Upper lobe of right lung (tissue), 1 donor: ENCODE measurements around the gene FTL. TPM values are rescaled to one million over a fixed set of nuclear protein-coding genes. Genes with fewer than 3 reads are reported as not detected.

Experiments
- ATAC-seq: fragments of 200-7000 bp; cut with Tn5 transposase; one replicate; pipeline ENCODE4 v1.9.1; 2020; ENCODE audit warnings: mild to moderate bottlenecking, moderate library complexity
- DNase-seq: peaks from one replicate; pipeline ENCODE4 v3.0.0-alpha.2; 2020
- H3K27ac ChIP-seq: fragments of 200-600 bp; one replicate; pipeline ENCODE4 v1.8.0; 2022
- H3K27me3 ChIP-seq: fragments of 200-600 bp; one replicate; pipeline ENCODE4 v1.8.0; 2022; ENCODE audit warnings: mild to moderate bottlenecking
- H3K36me3 ChIP-seq: fragments of 200-600 bp; one replicate; pipeline ENCODE4 v1.8.0; 2022
- H3K4me1 ChIP-seq: fragments of 200-600 bp; one replicate; pipeline ENCODE4 v1.8.0; 2022
- H3K4me3 ChIP-seq: fragments of 200-600 bp; one replicate; pipeline ENCODE4 v1.8.0; 2022; ENCODE audit warnings: mild to moderate bottlenecking
- H3K9me3 ChIP-seq: fragments of 200-600 bp; one replicate; pipeline ENCODE4 v1.8.0; 2022
- intact Hi-C: fragments of 100-400 bp; cut with DNase I; formaldehyde crosslinking; loops from one replicate; pipeline ENCODE4 v1.11.0; 2022
- total RNA-seq: library from RNA; stranded (reverse); fragmentation: NEBNext Ultra II Directional; extraction: Animal tissue kit (Norgen Biotek cat#: 25700); gene quantifications from one replicate; pipeline ENCODE4 v1.2.1, GENCODE V29; 2021
- TF ChIP-seq, protein P1 (sequence below): fragments of 200-600 bp; IDR thresholded peaks from one replicate; pipeline ENCODE4 v1.8.0; 2022; ENCODE audit warnings: antibody characterized with exemption
- donor health status: DM: no; HTN: yes; CAD: no; lungs with severe emphysema.

The FTL gene
- total RNA-seq, 1 donor from 2014 or later: 7,346 TPM

DNA sequence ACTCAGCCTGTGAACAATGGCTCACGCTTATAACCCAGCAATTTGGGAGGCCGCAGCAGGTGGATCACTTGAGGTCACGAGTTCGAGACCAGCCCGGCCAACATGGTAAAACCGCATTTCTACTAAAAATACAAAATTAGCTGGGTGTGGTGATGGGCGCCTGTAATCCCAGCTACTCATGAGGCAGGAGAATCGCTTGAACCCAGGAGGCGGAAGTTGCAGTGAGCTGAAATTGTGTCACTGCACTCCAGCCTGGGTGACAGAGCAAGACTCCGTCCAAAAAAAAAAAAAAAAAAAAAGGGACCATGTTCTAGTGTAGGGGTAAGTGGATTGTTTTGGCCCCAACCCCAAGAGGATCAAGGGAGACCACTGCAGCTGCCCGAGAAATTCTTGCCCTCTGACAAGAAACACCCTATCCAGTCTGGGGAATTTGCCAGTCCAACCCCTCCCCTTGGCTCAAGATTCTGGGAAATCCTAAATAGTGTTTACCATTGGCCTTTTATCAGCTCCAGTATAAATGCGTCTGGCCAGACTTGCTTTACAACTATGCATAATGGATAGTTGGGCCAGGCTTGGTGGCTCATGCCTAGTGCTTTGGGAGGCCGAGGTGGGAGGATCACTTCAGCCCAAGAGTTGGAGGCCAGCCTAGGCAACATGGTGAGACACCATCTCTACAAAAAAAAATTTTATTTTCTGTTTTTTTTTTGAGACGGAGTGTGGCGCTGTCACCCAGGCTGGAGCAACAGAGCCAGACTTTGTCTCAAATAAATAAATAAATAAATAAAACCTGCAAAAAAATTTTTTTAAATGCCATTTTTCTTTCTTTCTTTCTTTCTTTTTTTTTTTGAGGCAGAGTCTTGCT is 36.7 kb upstream of the FTL start:
- intact Hi-C loops: no loop called here
- H3K27me3 ChIP-seq: no peaks in the 10 kb centered on the region
- H3K36me3 ChIP-seq: no peaks in the 10 kb centered on the region
- ATAC-seq (peak; percentile 63), DNase-seq (peak; percentile 68)
- H3K4me3 ChIP-seq: no peak overlapping the region
- TF ChIP-seq, protein P1, sequence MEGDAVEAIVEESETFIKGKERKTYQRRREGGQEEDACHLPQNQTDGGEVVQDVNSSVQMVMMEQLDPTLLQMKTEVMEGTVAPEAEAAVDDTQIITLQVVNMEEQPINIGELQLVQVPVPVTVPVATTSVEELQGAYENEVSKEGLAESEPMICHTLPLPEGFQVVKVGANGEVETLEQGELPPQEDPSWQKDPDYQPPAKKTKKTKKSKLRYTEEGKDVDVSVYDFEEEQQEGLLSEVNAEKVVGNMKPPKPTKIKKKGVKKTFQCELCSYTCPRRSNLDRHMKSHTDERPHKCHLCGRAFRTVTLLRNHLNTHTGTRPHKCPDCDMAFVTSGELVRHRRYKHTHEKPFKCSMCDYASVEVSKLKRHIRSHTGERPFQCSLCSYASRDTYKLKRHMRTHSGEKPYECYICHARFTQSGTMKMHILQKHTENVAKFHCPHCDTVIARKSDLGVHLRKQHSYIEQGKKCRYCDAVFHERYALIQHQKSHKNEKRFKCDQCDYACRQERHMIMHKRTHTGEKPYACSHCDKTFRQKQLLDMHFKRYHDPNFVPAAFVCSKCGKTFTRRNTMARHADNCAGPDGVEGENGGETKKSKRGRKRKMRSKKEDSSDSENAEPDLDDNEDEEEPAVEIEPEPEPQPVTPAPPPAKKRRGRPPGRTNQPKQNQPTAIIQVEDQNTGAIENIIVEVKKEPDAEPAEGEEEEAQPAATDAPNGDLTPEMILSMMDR: no peak
- peak overlapping the region; percentile 74 for H3K27ac ChIP-seq
- peaks cover 11% of the 10 kb centered on the region for H3K4me1 ChIP-seq
- H3K9me3 ChIP-seq: no peaks in the 10 kb centered on the region

DNA sequence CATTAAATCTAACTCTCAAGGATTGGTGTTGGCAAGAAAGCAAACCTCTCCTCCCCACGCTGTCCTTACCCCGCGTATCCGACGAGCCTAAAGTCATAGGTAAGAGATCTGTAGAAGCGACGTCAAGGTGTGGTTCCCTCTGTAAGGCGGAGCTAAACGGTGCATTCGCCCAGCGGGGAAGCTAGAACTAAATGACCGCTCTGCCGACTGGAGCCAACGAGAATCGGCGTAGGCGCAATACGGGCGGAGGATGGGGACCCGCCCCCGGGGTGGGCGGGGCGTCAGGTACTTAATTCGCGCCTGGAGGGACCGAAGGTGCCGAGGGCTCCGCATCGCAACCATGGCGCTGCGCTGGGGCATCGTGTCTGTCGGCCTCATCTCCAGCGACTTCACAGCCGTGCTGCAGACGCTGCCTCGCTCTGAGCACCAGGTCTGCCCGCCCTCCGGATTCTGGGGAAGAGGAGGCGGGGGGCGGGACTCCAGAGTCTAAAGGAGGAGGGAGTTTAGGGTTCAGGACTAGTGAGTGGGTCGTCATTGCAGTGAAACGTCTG is 31.7 kb upstream of the FTL start, which contains the start of gene DHDH:
Gene DHDH, plus strand, starts transcription at position 318 of the 551 bp plus-strand sequence. Its CDS starts 23 bp downstream, at position 341.
- H3K27ac ChIP-seq: peak within 1 kb of the TSS; percentile 28
- ATAC-seq: peak; percentile 96
- intact Hi-C loops: no loop called here
- TF ChIP-seq, protein P1: no peak
- H3K9me3 ChIP-seq: no peaks in the 10 kb centered on the region
- DNase-seq: peak; percentile 95
- no peaks in the 10 kb centered on the region for H3K36me3 ChIP-seq
- peaks cover 10% of the 10 kb centered on the region for H3K4me1 ChIP-seq
- peak within 1 kb of the TSS; percentile 57 for H3K4me3 ChIP-seq
- no peaks in the 10 kb centered on the region for H3K27me3 ChIP-seq

DNA sequence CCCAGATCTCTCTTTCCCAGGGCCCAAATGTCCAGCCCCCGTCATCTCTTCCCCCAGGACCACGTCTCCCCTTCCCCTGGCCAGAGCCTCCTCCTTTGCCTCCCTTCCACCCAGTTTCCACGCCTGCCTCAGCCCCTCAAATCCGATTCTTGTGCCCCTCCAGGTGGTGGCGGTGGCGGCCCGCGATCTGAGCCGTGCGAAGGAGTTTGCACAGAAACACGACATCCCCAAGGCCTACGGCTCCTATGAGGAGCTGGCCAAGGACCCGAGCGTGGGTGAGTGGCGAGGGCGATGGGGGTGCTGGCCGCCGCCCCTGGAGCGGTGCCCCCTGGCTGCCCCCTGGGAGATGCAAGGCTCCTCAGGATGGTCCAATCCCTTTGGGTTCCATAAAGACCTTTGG is 30.3 kb upstream of the FTL start:
- H3K27ac ChIP-seq: no peak overlapping the region
- no peaks in the 10 kb centered on the region for H3K36me3 ChIP-seq
- H3K27me3 ChIP-seq: no peaks in the 10 kb centered on the region
- intact Hi-C loops: no loop called here
- no peak for ATAC-seq
- DNase-seq: no peak
- TF ChIP-seq, protein P1: no peak
- H3K4me3 ChIP-seq: no peak overlapping the region
- H3K4me1 ChIP-seq: peaks cover 10% of the 10 kb centered on the region
- no peaks in the 10 kb centered on the region for H3K9me3 ChIP-seq

DNA sequence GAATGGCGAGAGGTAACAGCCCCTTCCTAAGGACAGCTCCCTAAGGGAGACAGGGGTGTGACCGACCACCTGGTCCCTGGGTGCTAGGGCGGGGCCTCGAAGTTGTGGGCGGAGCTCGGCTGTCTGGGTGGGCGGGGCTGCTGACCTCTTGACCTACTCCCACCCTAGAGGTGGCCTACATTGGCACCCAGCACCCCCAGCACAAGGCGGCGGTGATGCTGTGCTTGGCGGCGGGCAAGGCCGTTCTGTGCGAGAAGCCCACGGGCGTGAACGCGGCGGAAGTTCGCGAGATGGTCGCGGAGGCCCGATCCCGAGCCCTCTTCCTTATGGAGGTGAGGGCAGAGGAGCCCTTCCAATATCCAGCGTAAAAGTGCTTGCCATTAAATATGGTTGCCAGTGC is 29.2 kb upstream of the FTL start:
- Histone ChIP-seq H3K27me3 (no peaks in the 10 kb centered on the region), H3K36me3 (no peaks in the 10 kb centered on the region), H3K4me3 (no peak overlapping the region), H3K27ac (no peak overlapping the region), H3K9me3 (no peaks in the 10 kb centered on the region), H3K4me1 (peaks cover 10% of the 10 kb centered on the region)
- ATAC-seq (no peak), DNase-seq (no peak)
- intact Hi-C loops: no loop called here
- TF ChIP-seq, protein P1: no peak

DNA sequence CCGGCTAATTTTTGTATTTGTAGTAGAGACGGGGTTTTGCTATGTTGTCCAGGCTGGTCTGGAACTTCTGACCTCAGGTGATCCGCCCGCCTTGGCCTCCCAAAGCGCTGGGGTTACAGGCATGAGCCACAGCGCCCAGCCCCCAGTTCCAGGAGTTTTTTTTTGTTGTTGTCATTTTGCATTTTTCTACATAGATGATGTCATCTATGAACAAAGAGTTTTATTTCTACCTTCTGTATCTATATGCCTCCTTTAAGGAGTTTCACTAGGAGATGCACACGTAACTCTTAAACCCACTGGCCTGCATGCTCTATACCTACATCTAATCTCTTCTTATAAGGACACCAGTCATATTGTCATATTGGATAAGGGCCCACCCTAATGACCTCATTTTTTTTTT is 26.9 kb upstream of the FTL start:
- no peak for DNase-seq
- H3K27me3 ChIP-seq: no peaks in the 10 kb centered on the region
- no peaks in the 10 kb centered on the region for H3K36me3 ChIP-seq
- H3K27ac ChIP-seq: no peak overlapping the region
- H3K9me3 ChIP-seq: no peaks in the 10 kb centered on the region
- intact Hi-C loops: no loop called here
- TF ChIP-seq, protein P1: no peak
- peaks cover 7% of the 10 kb centered on the region for H3K4me1 ChIP-seq
- no peak for ATAC-seq
- no peak overlapping the region for H3K4me3 ChIP-seq
